ENCODE data around the gene TMEM39B. TPM values are rescaled to one million over a fixed set of nuclear protein-coding genes. Genes with fewer than 3 reads are reported as not detected.
"Not testable (repeated sequence)": the region's sequence is repeated elsewhere in the genome, so short reads cannot be mapped to it uniquely, and the experiment has no call there.

The TMEM39B gene
- total and polyA plus RNA-seq, 5 experiments from 2014 or later: 2.4 to 26.1 (median 4.8) TPM

GRCh38 chr1:32115496-32115895, 42.8 kb downstream of the TMEM39B start:
- H3K27ac Mint-ChIP-seq: peak overlapping the region in 6 of 10 donors; percentile 8 to 63 (median 38)

DNA sequence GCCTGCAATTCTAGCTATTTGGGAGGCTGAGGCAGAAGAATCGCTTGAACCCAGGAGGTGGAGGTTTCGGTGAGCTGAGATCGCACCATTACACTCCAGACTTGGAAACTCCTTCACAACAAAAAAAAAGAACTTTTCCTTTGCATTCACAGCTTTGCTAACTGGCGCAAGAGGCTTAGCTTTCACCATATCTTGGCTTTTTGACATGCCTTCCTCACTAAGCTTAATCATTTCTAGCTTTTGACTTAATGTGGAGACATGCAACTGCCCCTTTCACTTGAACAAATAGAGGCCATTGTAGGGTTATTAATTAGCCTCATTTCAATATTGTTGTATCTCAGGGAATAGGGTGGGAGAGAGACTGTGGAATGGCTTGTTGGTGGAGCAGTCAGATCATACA, 43.8 kb downstream of the TMEM39B start:
- Mint-ChIP-seq H3K4me1 (peaks cover 23 to 81% (median 70%) of the 10 kb centered on the region in 4 donors), H3K9me3 (no peaks in the 10 kb centered on the region), H3K4me3 (peak overlapping the region in 1 of 10 donors; percentile 20), H3K27ac (peak overlapping the region in 5 of 10 donors; percentile 3 to 63 (median 34)), H3K27me3 (no peaks in the 10 kb centered on the region), H3K36me3 (peaks cover 0 to 17% (median 2%) of the 10 kb centered on the region in 3 donors)
- ATAC-seq (no peak), DNase-seq (no peak)
- POLR2A ChIA-PET: no interaction called here

More at GRCh38 chr1:32115496-32115895, 42.8 kb downstream of the TMEM39B start:
- DNase-seq: no peak
- Mint-ChIP-seq H3K4me1 (peaks cover 20 to 81% (median 70%) of the 10 kb centered on the region in 4 donors), H3K9me3 (no peaks in the 10 kb centered on the region), H3K27me3 (no peaks in the 10 kb centered on the region), H3K36me3 (peaks cover 0 to 17% (median 2%) of the 10 kb centered on the region in 3 donors), H3K4me3 (peak overlapping the region in 1 of 10 donors; percentile 30)
- ATAC-seq: no peak
- POLR2A ChIA-PET: no interaction called here

DNA sequence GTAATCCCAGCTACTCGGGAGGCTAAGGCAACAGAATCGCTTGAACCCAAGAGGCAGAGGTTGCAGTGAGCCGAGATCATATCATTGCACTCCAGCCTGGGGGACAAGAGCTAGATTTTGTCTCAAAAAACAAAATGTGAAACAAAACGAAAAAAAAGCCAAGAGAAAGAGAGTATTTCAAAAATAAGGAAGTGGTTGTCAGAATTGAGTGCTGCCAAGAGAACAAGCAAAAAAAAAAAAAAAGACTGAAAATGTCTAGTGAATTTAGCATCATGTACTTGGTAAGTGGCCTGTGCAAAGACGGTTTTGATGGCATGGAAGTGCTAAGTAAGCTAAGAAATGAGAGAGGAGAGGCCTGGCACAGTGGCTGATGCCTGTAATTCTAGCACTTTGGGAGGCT, 49.4 kb downstream of the TMEM39B start:
- H3K36me3 Mint-ChIP-seq: peaks cover 0 to 22% (median 0%) of the 10 kb centered on the region in 3 donors
- DNase-seq (peak in 2 of 10 donors; percentile 33 to 45), ATAC-seq (peak in 1 of 2 donors; percentile 30)
- H3K27ac Mint-ChIP-seq: peak overlapping the region; percentile 29 to 92 (median 82)
- no peaks in the 10 kb centered on the region for H3K27me3 Mint-ChIP-seq
- POLR2A ChIA-PET: interaction anchor here (0.5 to 3.6 kb wide), 6 partner anchors 11 to 167 kb away, joined by 3 to 27 read pairs (median 4); partner anchors contain the start of gene KPNA6
- peak overlapping the region; percentile 9 to 84 (median 67) for H3K4me3 Mint-ChIP-seq
- H3K4me1 Mint-ChIP-seq: peaks cover 20 to 74% (median 59%) of the 10 kb centered on the region in 4 donors
- no peaks in the 10 kb centered on the region for H3K9me3 Mint-ChIP-seq

DNA sequence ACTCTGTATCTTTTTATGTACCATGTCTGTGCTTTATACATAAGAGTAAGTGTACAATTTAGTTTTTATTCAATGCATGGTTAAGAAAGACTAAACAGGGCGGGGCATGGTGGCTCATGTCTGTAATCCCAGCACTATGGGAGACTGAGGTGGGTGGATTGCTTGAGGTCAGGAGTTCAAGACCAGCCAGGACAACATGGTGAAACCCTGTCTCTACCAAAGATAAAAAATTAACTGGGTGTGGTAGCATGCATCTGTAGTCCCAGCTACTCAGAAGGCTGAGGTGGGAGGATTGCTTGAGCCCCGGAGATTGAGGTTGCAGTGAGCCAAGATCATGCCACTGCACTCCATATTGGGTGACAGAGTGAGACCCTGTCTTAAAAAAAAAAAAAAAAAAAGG, 50.6 kb downstream of the TMEM39B start:
- Mint-ChIP-seq H3K36me3 (peaks cover 0 to 25% (median 0%) of the 10 kb centered on the region in 3 donors), H3K4me3 (peak overlapping the region in 4 of 10 donors; percentile 33 to 84 (median 51)), H3K27ac (peak overlapping the region in 5 of 10 donors; percentile 37 to 75 (median 60)), H3K4me1 (peaks cover 25 to 74% (median 62%) of the 10 kb centered on the region in 4 donors)
- not testable (repeated sequence) for H3K27me3 Mint-ChIP-seq, DNase-seq, H3K9me3 Mint-ChIP-seq, ATAC-seq
- POLR2A ChIA-PET: interaction anchor here (0.6 to 3.6 kb wide), 7 partner anchors 12 to 365 kb away, joined by 3 to 27 read pairs (median 3); partner anchors contain the start of genes BSDC1 and KPNA6

DNA sequence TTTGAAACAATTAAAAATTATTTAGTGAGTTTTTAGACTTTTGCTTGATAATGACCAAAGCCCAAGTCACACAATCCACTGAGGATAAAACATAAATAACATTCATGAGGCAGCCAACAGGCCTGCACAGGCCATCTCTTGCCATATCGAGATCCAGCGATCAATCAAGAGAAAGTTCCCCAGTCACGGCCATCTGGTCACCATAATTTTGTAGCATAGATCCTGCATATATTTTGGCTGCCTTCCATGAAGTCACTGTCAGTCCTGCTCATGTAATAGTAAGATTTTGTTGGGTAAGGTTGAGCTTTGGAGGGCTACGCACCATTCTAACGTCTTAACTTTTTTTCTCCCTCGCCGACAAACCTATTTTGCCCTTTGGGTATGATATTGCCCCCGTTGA, 52.6 kb downstream of the TMEM39B start:
- Mint-ChIP-seq H3K4me1 (peaks cover 27 to 81% (median 71%) of the 10 kb centered on the region in 4 donors), H3K36me3 (peaks cover 0 to 29% (median 0%) of the 10 kb centered on the region in 3 donors), H3K27ac (no peak overlapping the region), H3K9me3 (no peaks in the 10 kb centered on the region), H3K4me3 (no peak overlapping the region), H3K27me3 (no peaks in the 10 kb centered on the region)
- no peak for ATAC-seq
- DNase-seq: no peak
- POLR2A ChIA-PET: interaction anchor here (0.6 to 0.8 kb wide), 2 partner anchors 17 to 264 kb away, joined by 4 read pairs; partner anchors contain the start of gene KPNA6

DNA sequence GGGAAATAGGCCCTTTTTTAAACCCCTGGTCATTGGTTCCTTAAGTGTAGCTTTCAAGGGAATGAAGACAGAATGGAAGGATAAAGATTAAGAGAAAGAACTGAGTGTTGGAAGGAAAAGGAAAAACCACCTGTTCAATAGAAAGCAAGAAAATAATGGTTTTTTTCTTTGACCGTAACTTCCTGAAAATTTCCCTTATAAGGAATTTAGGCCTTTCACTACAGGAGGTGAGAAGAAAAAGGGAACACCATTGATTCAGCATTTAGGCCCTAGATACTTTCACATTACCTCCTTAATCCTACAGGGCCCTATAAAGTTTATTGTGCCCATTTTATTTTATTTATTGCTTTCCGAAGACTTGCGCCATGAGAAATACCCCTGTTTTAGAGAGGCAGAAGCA, 54.0 kb downstream of the TMEM39B start:
- peak overlapping the region in 3 of 10 donors; percentile 21 to 52 (median 33) for H3K27ac Mint-ChIP-seq

GRCh38 chr1:32127409-32128198, 54.9 kb downstream of the TMEM39B start:
- peak overlapping the region in 6 of 10 donors; percentile 21 to 69 (median 42) for H3K27ac Mint-ChIP-seq
- no peak for ATAC-seq
- H3K27me3 Mint-ChIP-seq: no peaks in the 10 kb centered on the region
- DNase-seq: no peak
- H3K4me1 Mint-ChIP-seq: peaks cover 17 to 60% (median 51%) of the 10 kb centered on the region in 4 donors
- H3K36me3 Mint-ChIP-seq: peaks cover 0 to 35% (median 3%) of the 10 kb centered on the region in 3 donors
- H3K9me3 Mint-ChIP-seq: no peaks in the 10 kb centered on the region
- H3K4me3 Mint-ChIP-seq: peak overlapping the region in 3 of 10 donors; percentile 18 to 39 (median 24)
- POLR2A ChIA-PET: interaction anchor here (0.5 to 0.7 kb wide), 3 partner anchors 8 to 522 kb away, joined by 4 to 6 read pairs (median 5); no protein-coding TSS in a partner anchor

More for the DNA sequence above, 54.0 kb downstream of the TMEM39B start:
- Mint-ChIP-seq H3K4me3 (peak overlapping the region in 2 of 10 donors; percentile 8 to 18), H3K36me3 (peaks cover 0 to 38% (median 3%) of the 10 kb centered on the region in 3 donors), H3K9me3 (no peaks in the 10 kb centered on the region), H3K4me1 (peaks cover 22 to 69% (median 60%) of the 10 kb centered on the region in 4 donors), H3K27me3 (no peaks in the 10 kb centered on the region)
- ATAC-seq: no peak
- no peak for DNase-seq
- POLR2A ChIA-PET: interaction anchor here (0.6 kb wide), 1 partner anchor 138 kb away, joined by 6 read pairs; no protein-coding TSS in a partner anchor

GRCh38 chr1:32128479-32128878, 55.7 kb downstream of the TMEM39B start:
- no peak for ATAC-seq
- Mint-ChIP-seq H3K4me1 (peaks cover 15 to 53% (median 44%) of the 10 kb centered on the region in 4 donors), H3K36me3 (peaks cover 0 to 38% (median 3%) of the 10 kb centered on the region in 3 donors)

DNA sequence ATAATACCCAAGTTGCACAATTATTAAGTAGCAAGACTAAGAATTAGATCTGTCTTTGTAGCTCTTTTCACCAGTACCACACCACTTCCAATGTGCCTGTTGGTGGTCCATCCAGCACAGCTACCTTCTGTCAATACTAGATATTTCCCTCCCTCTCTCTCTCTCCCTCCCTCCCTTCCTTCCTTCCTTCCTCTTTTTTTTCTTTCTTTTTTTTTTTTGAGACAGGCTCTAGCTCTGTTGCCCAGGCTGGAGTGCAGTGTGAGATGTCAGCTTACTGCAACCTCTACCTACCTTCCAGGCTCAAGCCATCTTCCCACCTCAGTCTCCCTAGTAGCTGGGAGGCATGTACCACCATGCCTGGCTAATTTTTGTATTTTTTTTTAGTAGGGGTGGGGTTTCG, 56.2 kb downstream of the TMEM39B start:
- H3K36me3 Mint-ChIP-seq: peaks cover 0 to 40% (median 3%) of the 10 kb centered on the region in 3 donors
- no peaks in the 10 kb centered on the region for H3K9me3 Mint-ChIP-seq
- DNase-seq (no peak), ATAC-seq (no peak)
- H3K27ac Mint-ChIP-seq: peak overlapping the region in 6 of 10 donors; percentile 9 to 78 (median 29)
- peaks cover 15 to 52% (median 43%) of the 10 kb centered on the region in 4 donors for H3K4me1 Mint-ChIP-seq
- peak overlapping the region in 4 of 10 donors; percentile 31 to 45 (median 34) for H3K4me3 Mint-ChIP-seq
- POLR2A ChIA-PET: interaction anchor here (0.7 kb wide), 1 partner anchor 94 kb away, joined by 4 read pairs; no protein-coding TSS in a partner anchor
- H3K27me3 Mint-ChIP-seq: no peaks in the 10 kb centered on the region

More at GRCh38 chr1:32128479-32128878, 55.7 kb downstream of the TMEM39B start:
- Mint-ChIP-seq H3K4me3 (peak overlapping the region in 4 of 10 donors; percentile 20 to 33 (median 29)), H3K9me3 (no peaks in the 10 kb centered on the region), H3K27me3 (no peaks in the 10 kb centered on the region), H3K27ac (peak overlapping the region in 4 of 10 donors; percentile 14 to 49 (median 22))
- POLR2A ChIA-PET: interaction anchor here (0.5 to 0.7 kb wide), 2 partner anchors 95 to 521 kb away, joined by 4 to 5 read pairs; no protein-coding TSS in a partner anchor
- DNase-seq: no peak

DNA sequence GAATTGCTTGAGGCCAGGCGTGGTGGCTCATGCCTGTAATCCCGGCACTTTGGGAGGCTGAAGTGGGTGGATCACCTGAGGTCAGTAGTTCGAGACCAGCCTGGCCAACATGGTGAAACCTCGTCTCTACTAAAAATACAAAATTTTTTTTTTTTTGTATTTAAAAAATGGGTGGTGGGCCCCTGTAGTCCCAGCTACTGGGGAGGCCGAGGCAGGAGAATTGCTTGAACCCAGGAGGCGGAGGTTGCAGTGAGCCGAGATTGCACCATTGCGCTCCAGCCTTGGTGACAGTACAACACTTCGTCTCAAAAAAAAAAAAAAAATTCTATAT, 61.2 kb downstream of the TMEM39B start:
- H3K4me3 Mint-ChIP-seq, H3K27me3 Mint-ChIP-seq, H3K9me3 Mint-ChIP-seq, DNase-seq, ATAC-seq: not testable (repeated sequence)
- Mint-ChIP-seq H3K4me1 (peaks cover 13 to 45% (median 43%) of the 10 kb centered on the region in 4 donors), H3K36me3 (peaks cover 0 to 59% (median 8%) of the 10 kb centered on the region in 3 donors), H3K27ac (peak overlapping the region in 1 of 10 donors; percentile 21)
- POLR2A ChIA-PET: interaction anchor here (0.6 to 0.7 kb wide), 3 partner anchors 66 to 237 kb away, joined by 3 to 9 read pairs (median 3); partner anchors contain the start of gene CCDC28B

GRCh38 chr1:32137111-32137510, 64.4 kb downstream of the TMEM39B start:
- Mint-ChIP-seq H3K4me1 (peaks cover 23 to 59% (median 53%) of the 10 kb centered on the region in 4 donors), H3K4me3 (no peak overlapping the region), H3K36me3 (peaks cover 0 to 51% (median 6%) of the 10 kb centered on the region in 3 donors), H3K27me3 (no peaks in the 10 kb centered on the region), H3K27ac (peak overlapping the region in 2 of 10 donors; percentile 35 to 66), H3K9me3 (no peaks in the 10 kb centered on the region)
- DNase-seq: no peak
- POLR2A ChIA-PET: no interaction called here
- no peak for ATAC-seq

DNA sequence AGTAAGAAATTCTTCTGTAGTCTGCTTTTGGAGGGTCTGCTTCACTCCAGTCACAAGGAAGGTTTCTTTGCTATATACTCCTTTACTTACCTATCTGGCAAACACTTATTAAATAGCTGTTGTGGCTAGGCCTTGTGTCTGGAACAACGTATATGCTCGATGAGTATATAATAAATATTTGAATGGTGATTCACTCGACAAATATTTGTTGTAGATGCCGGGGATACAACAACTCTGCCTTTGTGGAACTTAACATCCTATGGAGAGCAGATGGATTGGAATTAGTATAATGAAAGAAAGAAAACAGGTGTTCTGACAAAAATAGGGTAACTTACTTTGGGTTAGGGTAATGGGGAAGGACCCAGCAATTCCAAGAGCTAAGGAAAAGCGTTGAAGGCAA, 66.2 kb downstream of the TMEM39B start:
- Mint-ChIP-seq H3K27me3 (no peaks in the 10 kb centered on the region), H3K27ac (peak overlapping the region in 8 of 10 donors; percentile 2 to 60 (median 34)), H3K36me3 (peaks cover 0 to 43% (median 6%) of the 10 kb centered on the region in 3 donors), H3K4me1 (peaks cover 27 to 68% (median 65%) of the 10 kb centered on the region in 4 donors), H3K4me3 (peak overlapping the region in 2 of 10 donors; percentile 0 to 6), H3K9me3 (no peaks in the 10 kb centered on the region)
- ATAC-seq (no peak), DNase-seq (no peak)
- POLR2A ChIA-PET: interaction anchor here (0.6 to 1.1 kb wide), 3 partner anchors 28 to 68 kb away, joined by 3 to 5 read pairs (median 3); no protein-coding TSS in a partner anchor
